DND-41 (cell line): ENCODE measurements around the gene OR1L8.
"Not testable (repeated sequence)": the region's sequence is repeated elsewhere in the genome, so short reads cannot be mapped to it uniquely, and the experiment has no call there.

Experiments
- ATAC-seq: fragments of 200-7000 bp; cut with Tn5 transposase; 3 replicates; pipeline ENCODE4 v1.9.1; 2021; ENCODE audit warnings: low read depth; ENCODE audit not compliant: insufficient read depth
- DNase-seq: peaks from one replicate; pipeline ENCODE4 v3.0.0-alpha.2; 2020
- H2AFZ ChIP-seq: 2 replicates; pipeline ENCODE4 v1.6.0; 2012; ENCODE audit warnings: low read depth, low read length
- H3K27ac ChIP-seq: 2 replicates; pipeline ENCODE4 v1.5.1; 2012; ENCODE audit warnings: low read length, inconsistent platforms
- H3K27me3 ChIP-seq: fragments of 200-600 bp; sonication (generic); 2 replicates; pipeline ENCODE4 v1.6.0; 2012; ENCODE audit warnings: low read length, mild to moderate bottlenecking, inconsistent platforms; ENCODE audit not compliant: insufficient read depth, poor library complexity
- H3K36me3 ChIP-seq: 2 replicates; pipeline ENCODE4 v1.5.1; 2012; ENCODE audit warnings: low read length, inconsistent platforms; ENCODE audit not compliant: insufficient read depth
- H3K4me1 ChIP-seq: 2 replicates; pipeline ENCODE4 v1.5.1; 2012; ENCODE audit warnings: mild to moderate bottlenecking, low read length; ENCODE audit not compliant: insufficient read depth
- H3K4me2 ChIP-seq: 2 replicates; pipeline ENCODE4 v1.6.0; 2012; ENCODE audit warnings: mild to moderate bottlenecking, moderate library complexity, low read length, inconsistent platforms; ENCODE audit not compliant: insufficient read depth
- H3K4me3 ChIP-seq, 2 experiments: fragments of 200-600 bp in 1 of 2; shearing (Covaris generic) in 1 of 2; 2 replicates each; pipeline ENCODE4 v1.5.1; 2012 to 2016; ENCODE audit warnings: inconsistent platforms in 2 of 2, low read length in 2 of 2, mild to moderate bottlenecking in 2 of 2, low read depth in 1 of 2, moderate library complexity in 1 of 2
- H3K79me2 ChIP-seq: 2 replicates; pipeline ENCODE4 v1.6.0; 2012; ENCODE audit warnings: low read length, inconsistent platforms; ENCODE audit not compliant: insufficient read depth
- H3K9ac ChIP-seq: 2 replicates; pipeline ENCODE4 v1.6.0; 2012; ENCODE audit warnings: low read depth, mild to moderate bottlenecking, inconsistent platforms, low read length, moderate library complexity
- H3K9me3 ChIP-seq: 2 replicates; pipeline ENCODE4 v1.5.1; 2012; ENCODE audit warnings: low read length, moderate library complexity, mild to moderate bottlenecking, inconsistent platforms; ENCODE audit not compliant: insufficient read depth, severe bottlenecking
- H4K20me1 ChIP-seq: 2 replicates; pipeline ENCODE4 v1.6.0; 2012; ENCODE audit warnings: low read length; ENCODE audit not compliant: insufficient read depth
- EZH2 ChIP-seq: IDR thresholded peaks from 3 replicates; pipeline ENCODE4 v1.6.1; 2012; ENCODE audit warnings: borderline replicate concordance, low read depth, mild to moderate bottlenecking, moderate library complexity, low read length, inconsistent platforms; ENCODE audit not compliant: severe bottlenecking
- TF ChIP-seq, protein P1 (sequence below): IDR thresholded peaks from 2 replicates; pipeline ENCODE4 v1.5.1; 2012; ENCODE audit warnings: borderline replicate concordance, low read length, moderate library complexity, mild to moderate bottlenecking; ENCODE audit not compliant: poor library complexity, severe bottlenecking; ENCODE audit errors: extremely low read depth

OR1L8 gene

DNA sequence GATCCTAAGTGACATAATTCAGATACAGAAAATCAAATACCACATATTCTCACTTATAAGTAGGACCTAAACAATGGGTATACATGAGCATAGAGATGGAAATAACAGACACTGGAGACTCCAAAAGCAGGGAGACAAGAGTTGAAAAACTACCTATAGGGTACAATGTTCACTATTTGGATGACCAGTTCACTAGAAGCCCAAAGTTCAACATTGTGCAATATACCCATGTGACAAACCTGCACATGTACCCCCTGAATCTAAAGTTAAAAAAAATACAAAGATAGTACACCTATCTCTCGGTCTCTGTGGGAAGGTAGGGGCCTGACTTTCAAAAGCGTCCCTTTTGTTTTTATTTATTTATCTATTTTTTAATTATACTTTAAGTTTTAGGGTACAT lies 44.4 kb downstream of the OR1L8 start:
- H3K4me2 ChIP-seq: no peak overlapping the region
- no peaks in the 10 kb centered on the region for H3K36me3 ChIP-seq
- no peak for ATAC-seq
- no peaks in the 10 kb centered on the region for H3K79me2 ChIP-seq
- H3K9me3 ChIP-seq: no peaks in the 10 kb centered on the region
- H3K4me1 ChIP-seq: no peaks in the 10 kb centered on the region
- no peaks in the 10 kb centered on the region for H3K27me3 ChIP-seq
- no peak overlapping the region for H3K9ac ChIP-seq
- TF ChIP-seq EZH2: no peak
- TF ChIP-seq, protein P1, sequence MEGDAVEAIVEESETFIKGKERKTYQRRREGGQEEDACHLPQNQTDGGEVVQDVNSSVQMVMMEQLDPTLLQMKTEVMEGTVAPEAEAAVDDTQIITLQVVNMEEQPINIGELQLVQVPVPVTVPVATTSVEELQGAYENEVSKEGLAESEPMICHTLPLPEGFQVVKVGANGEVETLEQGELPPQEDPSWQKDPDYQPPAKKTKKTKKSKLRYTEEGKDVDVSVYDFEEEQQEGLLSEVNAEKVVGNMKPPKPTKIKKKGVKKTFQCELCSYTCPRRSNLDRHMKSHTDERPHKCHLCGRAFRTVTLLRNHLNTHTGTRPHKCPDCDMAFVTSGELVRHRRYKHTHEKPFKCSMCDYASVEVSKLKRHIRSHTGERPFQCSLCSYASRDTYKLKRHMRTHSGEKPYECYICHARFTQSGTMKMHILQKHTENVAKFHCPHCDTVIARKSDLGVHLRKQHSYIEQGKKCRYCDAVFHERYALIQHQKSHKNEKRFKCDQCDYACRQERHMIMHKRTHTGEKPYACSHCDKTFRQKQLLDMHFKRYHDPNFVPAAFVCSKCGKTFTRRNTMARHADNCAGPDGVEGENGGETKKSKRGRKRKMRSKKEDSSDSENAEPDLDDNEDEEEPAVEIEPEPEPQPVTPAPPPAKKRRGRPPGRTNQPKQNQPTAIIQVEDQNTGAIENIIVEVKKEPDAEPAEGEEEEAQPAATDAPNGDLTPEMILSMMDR: no peak
- H4K20me1 ChIP-seq: no peaks in the 10 kb centered on the region
- H3K27ac ChIP-seq: no peak overlapping the region
- no peak for DNase-seq
- no peak overlapping the region for H2AFZ ChIP-seq
- no peak overlapping the region for H3K4me3 ChIP-seq

DNA sequence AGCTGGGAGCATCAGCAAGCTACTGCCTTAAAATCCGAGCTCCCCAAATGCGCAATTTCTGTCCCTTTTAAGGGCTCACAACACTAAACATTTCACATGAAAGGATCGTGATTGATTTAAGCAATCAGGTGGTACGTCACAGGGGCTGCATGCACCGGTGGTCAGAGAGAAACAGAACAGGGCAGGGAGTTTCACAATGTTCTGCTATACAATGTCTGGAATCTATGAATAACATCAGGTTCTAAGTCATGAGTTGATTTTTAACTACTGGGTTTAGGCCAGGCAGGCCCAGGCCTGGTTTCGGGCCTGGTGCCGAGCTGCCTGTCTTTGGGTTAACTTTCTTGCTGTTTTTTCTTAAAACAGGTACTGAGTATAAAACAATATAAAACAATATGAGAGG lies 46.1 kb downstream of the OR1L8 start:
- not testable (repeated sequence) for H3K9ac ChIP-seq, H2AFZ ChIP-seq, H3K9me3 ChIP-seq, H3K36me3 ChIP-seq, H3K4me3 ChIP-seq, H4K20me1 ChIP-seq, H3K4me1 ChIP-seq, H3K79me2 ChIP-seq, H3K27me3 ChIP-seq, H3K27ac ChIP-seq, ATAC-seq, DNase-seq, H3K4me2 ChIP-seq

DNA sequence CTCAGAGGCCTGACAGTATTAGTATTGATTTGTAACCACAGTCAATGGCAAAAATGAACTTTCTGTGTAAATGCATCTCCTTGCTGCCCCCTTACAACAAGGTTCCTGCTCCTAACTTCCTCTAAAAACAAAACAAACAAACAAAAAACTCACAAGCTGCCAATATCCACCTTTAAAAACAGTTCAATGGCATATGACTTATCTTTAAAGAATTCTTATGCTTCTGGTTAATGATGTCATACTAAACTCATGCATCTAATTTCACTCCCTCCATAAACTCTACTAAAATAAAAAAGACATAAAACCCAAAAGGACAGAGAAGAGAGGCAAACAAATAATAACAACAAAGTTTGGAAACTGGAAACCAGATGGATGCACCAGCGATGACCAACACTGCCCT lies 47.0 kb downstream of the OR1L8 start:
- Histone ChIP-seq H3K27me3 (no peaks in the 10 kb centered on the region), H3K9me3 (no peaks in the 10 kb centered on the region), H3K36me3 (no peaks in the 10 kb centered on the region), H3K4me2 (no peak overlapping the region), H3K9ac (no peak overlapping the region), H3K27ac (no peak overlapping the region), H2AFZ (no peak overlapping the region), H3K4me3 (no peak overlapping the region), H4K20me1 (no peaks in the 10 kb centered on the region), H3K79me2 (no peaks in the 10 kb centered on the region), H3K4me1 (no peaks in the 10 kb centered on the region)
- TF ChIP-seq EZH2: no peak
- TF ChIP-seq, protein P1: no peak
- no peak for DNase-seq
- no peak for ATAC-seq

- H3K27me3 ChIP-seq, H3K27ac ChIP-seq, H3K9ac ChIP-seq, H4K20me1 ChIP-seq, H3K79me2 ChIP-seq, H3K36me3 ChIP-seq, H2AFZ ChIP-seq, H3K4me2 ChIP-seq, ATAC-seq, H3K9me3 ChIP-seq, H3K4me1 ChIP-seq, DNase-seq, H3K4me3 ChIP-seq: not testable (repeated sequence)
Observed at GRCh38 chr9:122531157-122531556, 52.0 kb downstream of the OR1L8 start.
